PC-9 (cell line): ENCODE results near the gene SPRR2E. TPM values are rescaled to one million over a fixed set of nuclear protein-coding genes. Genes with fewer than 3 reads are reported as not detected.
"Not testable (repeated sequence)": the region's sequence is repeated elsewhere in the genome, so short reads cannot be mapped to it uniquely, and the experiment has no call there.

Source experiments
- BruUV-seq: library from RNA; stranded (reverse); fragments of 400-500 nt; replicated peaks from 2 replicates; lab custom pipeline; 2021; lab: Mats Ljungman, UMichigan
- CTCF ChIA-PET: fragments of 300-600 bp; sonication (Branson Sonifier 250); formaldehyde crosslinking; loops from one replicate; lab custom pipeline; 2022; ENCODE audit warnings: antibody characterized with exemption; lab: Charles Lee
- POLR2A ChIA-PET: fragments of 300-600 bp; sonication (Branson Sonifier 250); formaldehyde crosslinking; loops from one replicate; lab custom pipeline; 2022; ENCODE audit warnings: antibody characterized with exemption; ENCODE audit not compliant: unreplicated experiment; lab: Charles Lee
- DNase-seq, 2 experiments: peaks; one replicate each; pipeline versions ENCODE4 v3.0.0 to v3.0.0-alpha.2; 2015 to 2022; ENCODE audit warnings: mixed read lengths in 1 of 2
- H2AFZ ChIP-seq: fragments of 200-600 bp; sonication (generic); 2 replicates; pipeline ENCODE4 v1.8.1; 2017; ENCODE audit warnings: antibody characterized with exemption
- H3F3A ChIP-seq: fragments of 200-600 bp; sonication (generic); 2 replicates; pipeline ENCODE4 v1.8.1; 2017; ENCODE audit warnings: antibody characterized with exemption, mild to moderate bottlenecking, low read depth; ENCODE audit not compliant: insufficient read depth
- H3K27ac ChIP-seq: fragments of 200-600 bp; sonication (generic); 2 replicates; pipeline ENCODE4 v1.6.1; 2016; ENCODE audit warnings: mixed run types
- H3K27me3 ChIP-seq: fragments of 200-600 bp; sonication (generic); 2 replicates; pipeline ENCODE4 v1.6.1; 2016; ENCODE audit warnings: low read depth, mixed run types; ENCODE audit not compliant: insufficient read depth
- H3K36me3 ChIP-seq: fragments of 200-600 bp; sonication (generic); 2 replicates; pipeline ENCODE4 v1.6.1; 2016; ENCODE audit warnings: low read depth, mixed run types
- H3K4me1 ChIP-seq: fragments of 200-600 bp; sonication (generic); replicated peaks from 2 replicates; pipeline ENCODE4 v1.6.1; 2016; ENCODE audit warnings: mixed run types; ENCODE audit not compliant: insufficient read depth
- H3K4me2 ChIP-seq: fragments of 200-600 bp; sonication (generic); 2 replicates; pipeline ENCODE4 v1.6.1; 2017; ENCODE audit warnings: mixed run types
- H3K4me3 ChIP-seq: fragments of 200-600 bp; sonication (generic); 2 replicates; pipeline ENCODE4 v1.6.1; 2016; ENCODE audit warnings: mixed run types
- H3K79me2 ChIP-seq: fragments of 200-600 bp; sonication (generic); 2 replicates; pipeline ENCODE4 v1.6.1; 2017; ENCODE audit warnings: low read depth, mixed run types
- H3K9me2 ChIP-seq: fragments of 200-600 bp; sonication (generic); 2 replicates; pipeline ENCODE4 v1.8.1; 2017; ENCODE audit warnings: mild to moderate bottlenecking; ENCODE audit not compliant: insufficient read depth
- H3K9me3 ChIP-seq: fragments of 200-600 bp; sonication (generic); 2 replicates; pipeline ENCODE4 v1.8.1; 2016; ENCODE audit warnings: low read depth; ENCODE audit not compliant: insufficient read depth
- H4K20me1 ChIP-seq: fragments of 200-600 bp; sonication (generic); 2 replicates; pipeline ENCODE4 v1.8.1; 2017; ENCODE audit not compliant: insufficient read depth
- CTCF ChIP-seq: fragments of 200-600 bp; sonication (generic); conservative IDR thresholded peaks from 2 replicates; pipeline ENCODE4 v1.6.1; 2017; ENCODE audit warnings: mixed run types, antibody characterized with exemption, mild to moderate bottlenecking, moderate library complexity
- EZH2 ChIP-seq: fragments of 200-600 bp; sonication (generic); IDR thresholded peaks from 2 replicates; pipeline ENCODE4 v1.8.0; 2017; ENCODE audit warnings: antibody characterized with exemption, low read depth
- intact Hi-C: fragments of 100-400 bp; cut with micrococcal nuclease; formaldehyde crosslinking; loops from one replicate; pipeline ENCODE4 v1.10.0; 2022; ENCODE audit not compliant: unreplicated experiment
- total RNA-seq: library from RNA; stranded (reverse); gene quantifications from 2 replicates; pipeline ENCODE4 v1.2.3, GENCODE V29; 2021

Gene SPRR2E
- total RNA-seq, 1 experiment from 2014 or later: not detected

- no peak for TF ChIP-seq EZH2
- no peak for TF ChIP-seq CTCF
- DNase-seq: no peak
- ChIA-PET CTCF (no interaction called here), POLR2A (no interaction called here)
- intact Hi-C loops: no loop called here
- Histone ChIP-seq H3K36me3 (no peaks in the 10 kb centered on the region), H3K4me1 (peaks cover 17% of the 10 kb centered on the region), H3K27me3 (no peaks in the 10 kb centered on the region), H3K9me3 (peaks cover 10% of the 10 kb centered on the region; the same call in 1 of the 2 replicates), H3K9me2 (no peaks in the 10 kb centered on the region), H3K79me2 (no peaks in the 10 kb centered on the region), H4K20me1 (no peaks in the 10 kb centered on the region), H3K27ac (no peak overlapping the region), H3K4me3 (no peak overlapping the region), H3F3A (peaks cover 19% of the 10 kb centered on the region), H3K4me2 (no peak overlapping the region), H2AFZ (no peak overlapping the region)
- no TSS peak for BruUV-seq
Measured at GRCh38 chr1:153120945-153121344, 26.6 kb upstream of the SPRR2E start.

GRCh38 chr1:153119491-153119971 is 25.2 kb upstream of the SPRR2E start:
- Histone ChIP-seq H3K27ac (no peak overlapping the region), H3K9me3 (peaks cover 6% of the 10 kb centered on the region; the same call in 1 of the 2 replicates), H3F3A (peaks cover 18% of the 10 kb centered on the region), H3K36me3 (no peaks in the 10 kb centered on the region), H2AFZ (no peak overlapping the region), H4K20me1 (no peaks in the 10 kb centered on the region), H3K4me2 (no peak overlapping the region), H3K27me3 (no peaks in the 10 kb centered on the region), H3K9me2 (no peaks in the 10 kb centered on the region), H3K4me1 (peaks cover 17% of the 10 kb centered on the region), H3K4me3 (no peak overlapping the region), H3K79me2 (no peaks in the 10 kb centered on the region)
- ChIA-PET POLR2A (no interaction called here), CTCF (no interaction called here)
- intact Hi-C loops: no loop called here
- no peak for DNase-seq
- no TSS peak for BruUV-seq
- TF ChIP-seq CTCF: no peak
- TF ChIP-seq EZH2: no peak

- POLR2A ChIA-PET, H3K4me2 ChIP-seq, H3K4me3 ChIP-seq, H3K27ac ChIP-seq, H3K79me2 ChIP-seq, intact Hi-C loops, H3F3A ChIP-seq, H2AFZ ChIP-seq, BruUV-seq, DNase-seq, H3K9me2 ChIP-seq, CTCF ChIA-PET, H3K27me3 ChIP-seq, H3K9me3 ChIP-seq, H3K4me1 ChIP-seq, H3K36me3 ChIP-seq, H4K20me1 ChIP-seq: not testable (repeated sequence)
Measured at GRCh38 chr1:153115264-153115663, 20.9 kb upstream of the SPRR2E start.

GRCh38 chr1:153113416-153113815 is 19.1 kb upstream of the SPRR2E start, which contains the start of gene SPRR2F:
Gene SPRR2F, minus strand, starts transcription at chr1:153113516. Its CDS starts 783 bp downstream, at chr1:153112733.
- Histone ChIP-seq H3K9me2 (no peaks in the 10 kb centered on the region), H2AFZ (no peak within 1 kb of the TSS), H3K27me3 (no peaks in the 10 kb centered on the region), H3K4me2 (no peak within 1 kb of the TSS), H3K4me3 (no peak within 1 kb of the TSS), H4K20me1 (no peaks in the 10 kb centered on the region), H3K4me1 (no peaks in the 10 kb centered on the region), H3K79me2 (no peaks in the 10 kb centered on the region), H3F3A (no peaks in the 10 kb centered on the region), H3K27ac (no peak within 1 kb of the TSS), H3K9me3 (no peaks in the 10 kb centered on the region), H3K36me3 (no peaks in the 10 kb centered on the region)
- CTCF ChIA-PET: no interaction called here
- TF ChIP-seq EZH2 (no peak), CTCF (no peak)
- no peak for DNase-seq
- no TSS peak for BruUV-seq
- intact Hi-C loops: no loop called here
- POLR2A ChIA-PET: no interaction called here

- H3K27me3 ChIP-seq, H3K4me3 ChIP-seq, CTCF ChIA-PET, DNase-seq, POLR2A ChIA-PET, H3K4me1 ChIP-seq, H3K9me2 ChIP-seq, BruUV-seq, H4K20me1 ChIP-seq, H3K36me3 ChIP-seq, intact Hi-C loops, H3K79me2 ChIP-seq, H2AFZ ChIP-seq, H3K27ac ChIP-seq, H3K4me2 ChIP-seq, H3F3A ChIP-seq, H3K9me3 ChIP-seq: not testable (repeated sequence)
Measured at GRCh38 chr1:153112454-153112853, 18.1 kb upstream of the SPRR2E start.
